DND-41 (cell line): Measurements from ENCODE around the gene CLPTM1L.

Experiments
- ATAC-seq: fragments of 200-7000 bp; cut with Tn5 transposase; 3 replicates; pipeline ENCODE4 v1.9.1; 2021; ENCODE audit warnings: low read depth; ENCODE audit not compliant: insufficient read depth
- DNase-seq: peaks from one replicate; pipeline ENCODE4 v3.0.0-alpha.2; 2020
- H2AFZ ChIP-seq: 2 replicates; pipeline ENCODE4 v1.6.0; 2012; ENCODE audit warnings: low read depth, low read length
- H3K27ac ChIP-seq: 2 replicates; pipeline ENCODE4 v1.5.1; 2012; ENCODE audit warnings: low read length, inconsistent platforms
- H3K27me3 ChIP-seq: fragments of 200-600 bp; sonication (generic); 2 replicates; pipeline ENCODE4 v1.6.0; 2012; ENCODE audit warnings: low read length, mild to moderate bottlenecking, inconsistent platforms; ENCODE audit not compliant: insufficient read depth, poor library complexity
- H3K36me3 ChIP-seq: 2 replicates; pipeline ENCODE4 v1.5.1; 2012; ENCODE audit warnings: low read length, inconsistent platforms; ENCODE audit not compliant: insufficient read depth
- H3K4me1 ChIP-seq: 2 replicates; pipeline ENCODE4 v1.5.1; 2012; ENCODE audit warnings: mild to moderate bottlenecking, low read length; ENCODE audit not compliant: insufficient read depth
- H3K4me2 ChIP-seq: 2 replicates; pipeline ENCODE4 v1.6.0; 2012; ENCODE audit warnings: mild to moderate bottlenecking, moderate library complexity, low read length, inconsistent platforms; ENCODE audit not compliant: insufficient read depth
- H3K4me3 ChIP-seq, 2 experiments: fragments of 200-600 bp in 1 of 2; shearing (Covaris generic) in 1 of 2; 2 replicates each; pipeline ENCODE4 v1.5.1; 2012 to 2016; ENCODE audit warnings: inconsistent platforms in 2 of 2, low read length in 2 of 2, mild to moderate bottlenecking in 2 of 2, low read depth in 1 of 2, moderate library complexity in 1 of 2
- H3K79me2 ChIP-seq: 2 replicates; pipeline ENCODE4 v1.6.0; 2012; ENCODE audit warnings: low read length, inconsistent platforms; ENCODE audit not compliant: insufficient read depth
- H3K9ac ChIP-seq: 2 replicates; pipeline ENCODE4 v1.6.0; 2012; ENCODE audit warnings: low read depth, mild to moderate bottlenecking, inconsistent platforms, low read length, moderate library complexity
- H3K9me3 ChIP-seq: 2 replicates; pipeline ENCODE4 v1.5.1; 2012; ENCODE audit warnings: low read length, moderate library complexity, mild to moderate bottlenecking, inconsistent platforms; ENCODE audit not compliant: insufficient read depth, severe bottlenecking
- H4K20me1 ChIP-seq: 2 replicates; pipeline ENCODE4 v1.6.0; 2012; ENCODE audit warnings: low read length; ENCODE audit not compliant: insufficient read depth
- CTCF ChIP-seq: IDR thresholded peaks from 2 replicates; pipeline ENCODE4 v1.5.1; 2012; ENCODE audit warnings: borderline replicate concordance, low read length, moderate library complexity, mild to moderate bottlenecking; ENCODE audit not compliant: poor library complexity, severe bottlenecking; ENCODE audit errors: extremely low read depth
- EZH2 ChIP-seq: IDR thresholded peaks from 3 replicates; pipeline ENCODE4 v1.6.1; 2012; ENCODE audit warnings: borderline replicate concordance, low read depth, mild to moderate bottlenecking, moderate library complexity, low read length, inconsistent platforms; ENCODE audit not compliant: severe bottlenecking

CLPTM1L gene

GRCh38 chr5:1274471-1274870 is 70.4 kb downstream of the CLPTM1L start:
- H4K20me1 ChIP-seq: no peaks in the 10 kb centered on the region
- no peak overlapping the region for H2AFZ ChIP-seq
- H3K9ac ChIP-seq: no peak overlapping the region
- H3K79me2 ChIP-seq: no peaks in the 10 kb centered on the region
- H3K4me1 ChIP-seq: peaks cover 18% of the 10 kb centered on the region
- H3K4me3 ChIP-seq: no peak overlapping the region
- ATAC-seq: no peak
- no peak overlapping the region for H3K4me2 ChIP-seq
- TF ChIP-seq EZH2 (no peak), CTCF (no peak)
- peaks cover 18% of the 10 kb centered on the region for H3K36me3 ChIP-seq
- no peaks in the 10 kb centered on the region for H3K27me3 ChIP-seq
- peaks cover 2% of the 10 kb centered on the region for H3K9me3 ChIP-seq
- H3K27ac ChIP-seq: peak overlapping the region; percentile 52
- DNase-seq: no peak

- DNase-seq (peak; percentile 30), ATAC-seq (no peak)
- no peak overlapping the region; the same call in 1 of the 2 replicates for H3K27ac ChIP-seq
- no peak overlapping the region for H3K9ac ChIP-seq
- no peak overlapping the region for H3K4me3 ChIP-seq
- peaks cover 18% of the 10 kb centered on the region for H3K36me3 ChIP-seq
- no peaks in the 10 kb centered on the region for H3K27me3 ChIP-seq
- H3K79me2 ChIP-seq: no peaks in the 10 kb centered on the region
- TF ChIP-seq EZH2 (no peak), CTCF (no peak)
- H3K4me2 ChIP-seq: no peak overlapping the region
- no peaks in the 10 kb centered on the region for H4K20me1 ChIP-seq
- peaks cover 21% of the 10 kb centered on the region for H3K4me1 ChIP-seq
- peaks cover 2% of the 10 kb centered on the region for H3K9me3 ChIP-seq
- H2AFZ ChIP-seq: no peak overlapping the region
Measured at GRCh38 chr5:1273745-1274144, 71.2 kb downstream of the CLPTM1L start.

GRCh38 chr5:1272201-1272600 is 72.7 kb downstream of the CLPTM1L start:
- no peaks in the 10 kb centered on the region for H3K9me3 ChIP-seq
- TF ChIP-seq CTCF (no peak), EZH2 (no peak)
- H3K36me3 ChIP-seq: peaks cover 10% of the 10 kb centered on the region
- DNase-seq (no peak), ATAC-seq (no peak)
- no peak overlapping the region for H3K4me2 ChIP-seq
- peaks cover 29% of the 10 kb centered on the region for H3K4me1 ChIP-seq
- no peak overlapping the region for H3K9ac ChIP-seq
- H2AFZ ChIP-seq: no peak overlapping the region
- H3K27ac ChIP-seq: no peak overlapping the region; the same call in 1 of the 2 replicates
- H4K20me1 ChIP-seq: peaks cover 2% of the 10 kb centered on the region; the same call in 1 of the 2 replicates
- no peaks in the 10 kb centered on the region for H3K27me3 ChIP-seq
- H3K79me2 ChIP-seq: no peaks in the 10 kb centered on the region
- no peak overlapping the region for H3K4me3 ChIP-seq
